Activated naive CD4-positive, alpha-beta T cell treated with anti-CD3 and anti-CD28 coated beads, Interleukin-2, amount 50 U/mL, for 72 hours (primary cell): Measurements from ENCODE around the gene HNRNPF. TPM values are rescaled to one million over a fixed set of nuclear protein-coding genes. Genes with fewer than 3 reads are reported as not detected.
A peak's percentile ranks its signal among the peaks of the same experiment; 100 is the strongest.
"Not testable (repeated sequence)": the region's sequence is repeated elsewhere in the genome, so short reads cannot be mapped to it uniquely, and the experiment has no call there.

Source experiments
- ATAC-seq, 2 donors: fragments of 150-1000 bp; cut with Tn5 transposase; 2 replicates each; pipeline ENCODE4 v1.10.0; 2021; ENCODE audit warnings: mild to moderate bottlenecking in 2 of 2, moderate library complexity in 2 of 2
- DNase-seq, 2 donors: peaks; one replicate each; pipeline ENCODE4 v3.0.0; 2021 to 2022; ENCODE audit warnings: low spot score in 2 of 2
- H3K27ac Mint-ChIP-seq, 2 donors: one replicate each; pipeline ENCODE4 v1.8.0; 2022; ENCODE audit warnings: mild to moderate bottlenecking in 2 of 2, mixed read lengths in 2 of 2
- H3K36me3 Mint-ChIP-seq, 2 donors: one replicate each; pipeline ENCODE4 v1.8.0; 2022; ENCODE audit warnings: mixed read lengths in 2 of 2
- H3K9me3 Mint-ChIP-seq, 2 donors: one replicate each; pipeline ENCODE4 v1.8.0; 2022; ENCODE audit warnings: mixed read lengths in 2 of 2
- total RNA-seq, 2 donors: library from RNA; stranded (reverse); gene quantifications; one replicate each; pipeline ENCODE4 v1.2.3, GENCODE V29; 2022

Gene HNRNPF
- total RNA-seq, 2 donors from 2014 or later: 410 to 434 TPM

DNA sequence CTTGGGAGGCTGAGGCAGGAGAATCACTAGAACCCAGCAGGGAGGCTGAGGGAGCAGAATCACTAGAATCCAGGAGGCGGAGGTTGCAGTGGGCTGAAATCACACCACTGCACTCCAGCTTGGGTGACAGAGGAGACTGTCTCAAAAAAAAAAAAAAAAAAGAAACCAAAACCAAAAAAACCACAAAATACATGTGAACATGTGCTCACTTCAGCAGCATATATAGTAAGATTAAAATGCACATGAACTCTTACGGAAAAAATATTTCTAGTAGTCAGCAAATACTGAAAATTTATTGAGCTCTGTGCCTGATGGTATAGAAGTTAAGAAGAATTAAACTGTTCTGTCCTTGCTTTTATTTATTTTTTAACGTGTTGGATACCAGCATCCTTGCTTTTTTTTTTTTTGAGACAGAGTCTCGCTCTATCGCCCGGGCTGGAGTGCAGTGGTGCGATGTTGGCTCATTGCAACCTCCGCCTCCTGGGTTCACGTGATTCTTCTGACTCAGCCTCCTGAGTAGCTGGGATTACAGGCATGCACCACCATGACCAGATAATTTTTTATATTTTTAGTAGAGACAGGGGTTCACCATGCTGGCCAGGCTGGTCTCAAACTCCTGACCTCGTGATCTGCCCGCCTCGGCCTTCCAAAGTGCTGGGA lies 18.3 kb upstream of the HNRNPF start:
- DNase-seq (peak in 1 of 2 donors; percentile 36), ATAC-seq (peak; percentile 87 to 90)
- Mint-ChIP-seq H3K27ac (peak overlapping the region; percentile 52 to 63), H3K9me3 (no peaks in the 10 kb centered on the region), H3K36me3 (no peaks in the 10 kb centered on the region)

DNA sequence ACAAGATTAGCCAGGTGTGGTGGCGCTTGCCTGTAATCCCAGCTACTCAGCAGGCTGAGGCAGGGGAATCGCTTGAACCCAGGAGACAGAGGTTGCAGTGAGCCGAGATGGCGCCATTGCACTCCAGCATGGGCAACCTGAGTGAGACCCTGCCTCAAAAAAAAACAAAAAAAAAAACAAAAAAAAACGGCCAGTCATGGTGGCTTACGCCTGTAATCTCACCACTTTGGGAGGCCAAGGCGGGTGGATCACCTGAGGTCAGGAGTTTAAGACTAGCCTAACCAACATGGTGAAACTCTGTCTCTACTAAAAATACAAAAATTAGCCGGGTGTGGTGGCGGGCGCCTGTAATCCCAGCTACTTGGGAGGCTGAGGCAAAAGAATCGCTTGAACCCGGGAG lies 17.5 kb upstream of the HNRNPF start:
- ATAC-seq, H3K9me3 Mint-ChIP-seq, H3K36me3 Mint-ChIP-seq, DNase-seq: not testable (repeated sequence)
- peak overlapping the region in 1 of 2 donors; percentile 71 for H3K27ac Mint-ChIP-seq

- H3K36me3 Mint-ChIP-seq: peaks cover 5 to 8% of the 10 kb centered on the region in 2 donors
- no peak for DNase-seq
- ATAC-seq: no peak
- no peak overlapping the region for H3K27ac Mint-ChIP-seq
- no peaks in the 10 kb centered on the region for H3K9me3 Mint-ChIP-seq
Measured at GRCh38 chr10:43424416-43424815, 15.4 kb upstream of the HNRNPF start.

GRCh38 chr10:43421944-43422343 lies 13.0 kb upstream of the HNRNPF start:
- H3K36me3 Mint-ChIP-seq, ATAC-seq: not testable (repeated sequence)
- H3K27ac Mint-ChIP-seq: peak overlapping the region; percentile 60 to 97

DNA sequence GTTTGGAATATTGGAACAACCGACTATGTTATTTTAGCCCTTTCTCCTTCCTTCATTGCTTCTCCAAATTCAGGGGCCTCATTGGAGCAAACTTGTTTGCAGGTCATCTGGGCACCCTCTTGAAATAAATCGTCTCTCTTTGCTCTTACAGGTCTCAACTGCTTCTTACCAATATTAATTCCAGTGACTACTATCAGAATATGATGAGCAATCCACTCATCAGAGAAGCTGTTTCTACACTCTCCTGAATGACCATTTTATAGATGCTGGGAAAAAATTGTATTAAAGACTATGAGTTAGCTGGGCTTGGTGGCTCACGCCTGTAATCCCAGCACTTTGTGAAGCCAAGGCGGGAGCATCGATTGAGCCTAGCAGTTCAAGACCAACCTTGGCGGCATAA lies 12.5 kb upstream of the HNRNPF start:
- Mint-ChIP-seq H3K36me3 (peaks cover 5 to 8% of the 10 kb centered on the region in 2 donors), H3K27ac (peak overlapping the region; percentile 60 to 97), H3K9me3 (no peaks in the 10 kb centered on the region)
- DNase-seq (no peak), ATAC-seq (no peak)

More at GRCh38 chr10:43421944-43422343, 13.0 kb upstream of the HNRNPF start:
- not testable (repeated sequence) for DNase-seq, H3K9me3 Mint-ChIP-seq

GRCh38 chr10:43421201-43421507 lies 12.2 kb upstream of the HNRNPF start:
- H3K27ac Mint-ChIP-seq: peak overlapping the region; percentile 97 to 98
- H3K9me3 Mint-ChIP-seq: no peaks in the 10 kb centered on the region
- DNase-seq (no peak), ATAC-seq (no peak)
- H3K36me3 Mint-ChIP-seq: peaks cover 5 to 8% of the 10 kb centered on the region in 2 donors

GRCh38 chr10:43420369-43421200 lies 11.6 kb upstream of the HNRNPF start:
- H3K9me3 Mint-ChIP-seq: no peaks in the 10 kb centered on the region
- H3K27ac Mint-ChIP-seq: peak overlapping the region; percentile 97 to 98
- ATAC-seq: peak; percentile 84 to 89
- H3K36me3 Mint-ChIP-seq: peaks cover 5 to 8% of the 10 kb centered on the region in 2 donors
- DNase-seq: peak; percentile 76 to 86

DNA sequence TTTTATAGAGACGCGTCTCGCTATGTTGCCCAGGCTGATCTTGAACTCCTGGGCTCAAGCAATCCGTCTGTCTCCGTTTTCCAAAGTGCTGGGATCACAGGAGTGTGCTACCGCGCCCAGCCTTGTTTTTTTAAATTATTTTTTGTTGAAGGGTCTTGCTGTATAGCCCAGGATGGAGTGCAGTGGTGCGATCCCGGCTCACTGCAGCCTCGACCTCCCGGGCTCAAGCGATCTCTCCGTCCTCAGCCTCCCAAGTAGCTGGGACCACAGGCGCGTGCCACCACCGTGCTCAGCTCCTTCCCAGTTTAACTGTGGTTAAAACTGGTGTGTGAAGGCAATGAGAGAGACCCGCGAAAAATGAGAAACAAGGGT lies 11.0 kb upstream of the HNRNPF start:
- peaks cover 5 to 8% of the 10 kb centered on the region in 2 donors for H3K36me3 Mint-ChIP-seq
- no peaks in the 10 kb centered on the region for H3K9me3 Mint-ChIP-seq
- peak overlapping the region; percentile 97 for H3K27ac Mint-ChIP-seq
- peak in 1 of 2 donors; percentile 69 for DNase-seq
- ATAC-seq: no peak

GRCh38 chr10:43417950-43418768 lies 9.2 kb upstream of the HNRNPF start:
- Mint-ChIP-seq H3K36me3 (peaks cover 5 to 8% of the 10 kb centered on the region in 2 donors), H3K27ac (peak overlapping the region; percentile 65 to 80), H3K9me3 (no peaks in the 10 kb centered on the region)
- DNase-seq (peak in 1 of 2 donors; percentile 80), ATAC-seq (peak; percentile 42 to 62)

- H3K36me3 Mint-ChIP-seq: peaks cover 5 to 8% of the 10 kb centered on the region in 2 donors
- no peak overlapping the region for H3K27ac Mint-ChIP-seq
- no peaks in the 10 kb centered on the region for H3K9me3 Mint-ChIP-seq
- no peak for DNase-seq
- no peak for ATAC-seq
Measured at GRCh38 chr10:43415544-43415943, 6.6 kb upstream of the HNRNPF start.

DNA sequence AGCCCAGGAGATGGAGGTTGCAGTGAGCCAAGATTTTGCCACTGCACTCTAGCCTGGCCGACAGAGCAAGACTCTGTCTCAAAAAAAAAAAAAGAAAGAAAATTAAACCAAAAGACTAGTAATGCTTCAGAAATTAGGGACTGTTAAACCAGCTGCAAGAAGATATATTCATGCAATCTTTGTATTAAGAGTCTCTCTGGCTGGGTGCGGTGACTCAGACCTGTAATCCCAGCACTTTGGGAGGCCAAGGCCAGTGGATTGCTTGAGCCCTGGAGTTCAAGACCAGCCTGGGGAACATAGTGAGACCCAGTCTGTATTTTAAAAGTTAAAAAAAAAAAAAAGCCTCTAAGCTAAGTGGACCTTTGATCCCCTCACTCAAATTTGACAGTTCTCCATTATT lies 2.5 kb upstream of the HNRNPF start:
- peaks cover 25 to 26% of the 10 kb centered on the region in 2 donors for H3K36me3 Mint-ChIP-seq
- DNase-seq (no peak), ATAC-seq (no peak)
- no peaks in the 10 kb centered on the region for H3K9me3 Mint-ChIP-seq
- peak overlapping the region in 1 of 2 donors; percentile 99 for H3K27ac Mint-ChIP-seq

DNA sequence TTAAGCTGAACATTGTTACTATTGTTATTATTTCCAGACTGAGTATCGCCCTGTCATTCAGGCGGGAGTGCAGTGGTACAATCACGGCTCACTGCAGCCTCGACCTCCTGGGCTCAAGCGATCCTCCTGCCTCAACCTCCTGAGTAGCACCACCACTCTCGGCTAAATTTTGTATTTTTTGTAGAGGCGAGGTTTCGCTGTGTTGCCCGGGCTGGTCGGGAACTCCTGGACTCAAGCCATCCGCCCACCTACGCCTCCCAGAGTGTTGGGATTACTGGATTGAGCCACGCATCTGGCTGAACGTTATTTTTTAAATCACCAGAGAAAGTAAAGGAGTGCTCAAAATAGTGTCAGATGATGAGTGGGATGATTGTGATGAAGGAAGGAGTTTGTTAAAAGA lies 1.4 kb upstream of the HNRNPF start:
- peaks cover 37 to 38% of the 10 kb centered on the region in 2 donors for H3K36me3 Mint-ChIP-seq
- peak overlapping the region; percentile 98 to 99 for H3K27ac Mint-ChIP-seq
- no peaks in the 10 kb centered on the region for H3K9me3 Mint-ChIP-seq
- ATAC-seq: no peak
- DNase-seq: no peak

DNA sequence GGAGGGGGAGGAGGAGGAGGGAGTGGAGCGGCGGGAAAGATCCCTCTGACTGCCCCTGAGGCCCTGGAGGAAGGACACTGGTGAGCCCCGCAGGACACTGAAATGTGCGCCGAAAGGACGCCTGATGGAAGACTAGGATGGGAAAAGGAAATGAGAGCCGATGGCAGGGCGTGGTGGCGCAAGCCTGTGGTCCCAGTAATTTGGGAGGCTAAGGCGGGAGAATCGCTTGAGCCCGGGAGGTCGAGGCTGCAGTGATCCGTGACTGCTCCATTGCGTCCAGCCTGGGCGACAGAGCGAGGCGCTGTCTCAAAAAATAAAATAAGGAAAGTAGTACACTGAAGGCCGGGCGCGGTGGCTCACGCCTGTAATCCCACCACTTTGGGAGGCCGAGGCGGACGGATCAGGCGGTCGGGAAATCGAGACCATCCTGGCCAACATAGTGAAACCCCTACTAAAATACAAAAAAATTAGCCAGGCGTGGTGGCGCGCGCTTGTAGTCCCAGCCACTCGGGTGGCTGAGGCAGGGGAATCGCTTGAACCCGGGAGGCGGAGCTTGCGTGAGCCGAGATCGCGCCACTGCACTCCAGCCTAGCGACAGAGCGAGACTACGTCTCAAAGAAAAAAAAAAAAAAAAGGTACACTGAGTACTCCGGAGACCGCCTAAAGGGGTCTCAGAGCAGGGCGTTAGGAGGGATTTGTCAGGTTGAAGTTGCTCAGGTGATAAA lies 561 bp upstream of the HNRNPF start:
- peak; percentile 4 to 15 for ATAC-seq
- Mint-ChIP-seq H3K9me3 (no peaks in the 10 kb centered on the region), H3K27ac (peak overlapping the region; percentile 98 to 99), H3K36me3 (peaks cover 43 to 44% of the 10 kb centered on the region in 2 donors)
- DNase-seq: peak; percentile 63 to 72

- DNase-seq (no peak), ATAC-seq (peak in 1 of 2 donors; percentile 0)
- Mint-ChIP-seq H3K36me3 (peaks cover 52 to 54% of the 10 kb centered on the region in 2 donors), H3K27ac (peak overlapping the region; percentile 98 to 99), H3K9me3 (no peaks in the 10 kb centered on the region)
Measured at GRCh38 chr10:43408331-43408709, 666 bp downstream of the HNRNPF start.

- peak overlapping the region; percentile 98 to 99 for H3K27ac Mint-ChIP-seq
- DNase-seq (peak; percentile 87), ATAC-seq (peak; percentile 55 to 56)
- H3K9me3 Mint-ChIP-seq: no peaks in the 10 kb centered on the region
- peaks cover 57 to 59% of the 10 kb centered on the region in 2 donors for H3K36me3 Mint-ChIP-seq
Measured at GRCh38 chr10:43407576-43408330, 1.2 kb downstream of the HNRNPF start.
